Esophagus squamous epithelium (tissue), 4 donors: ENCODE results near the gene ST7.

Experiments
- POLR2A ChIP-seq, 4 donors: fragments of 450-650 bp; IDR thresholded peaks; one replicate each; pipeline ENCODE4 v1.6.1; 2017; ENCODE audit warnings: antibody characterized with exemption in 4 of 4, mild to moderate bottlenecking in 4 of 4, moderate library complexity in 3 of 4
- TF ChIP-seq, protein P1 (sequence below), 6 experiments: fragments of 450-650 bp in 4 of 6; fragments of 200-600 bp in 2 of 6; sonication (generic) in 2 of 6; IDR thresholded peaks; one replicate each; pipeline ENCODE4 v1.5.1; 2016 to 2019; ENCODE audit warnings: antibody characterized with exemption in 6 of 6, mild to moderate bottlenecking in 4 of 6, moderate library complexity in 4 of 6

DNA sequence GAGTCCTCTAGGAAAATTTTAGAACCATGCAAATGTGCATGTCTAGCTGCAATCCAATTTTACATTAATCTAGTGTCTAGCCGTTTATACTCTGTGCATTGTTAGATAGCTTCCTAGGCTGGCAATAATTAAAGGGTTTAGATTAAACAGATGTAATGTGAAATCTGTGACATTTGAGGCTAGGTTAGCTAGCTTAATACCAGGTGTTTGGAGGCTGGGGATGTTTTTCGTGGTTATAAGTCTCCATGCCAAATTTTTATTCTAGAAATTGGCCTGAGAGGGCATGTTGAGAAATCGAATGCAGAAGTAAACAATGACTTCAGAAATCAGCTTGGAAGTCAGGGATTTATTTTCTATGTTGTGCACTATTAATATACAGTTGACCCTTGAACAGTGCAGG, 94.2 kb downstream of the ST7 start:
- TF ChIP-seq POLR2A (IDR thresholded peaks at IDR 0.05): no peak
- TF ChIP-seq, protein P1, sequence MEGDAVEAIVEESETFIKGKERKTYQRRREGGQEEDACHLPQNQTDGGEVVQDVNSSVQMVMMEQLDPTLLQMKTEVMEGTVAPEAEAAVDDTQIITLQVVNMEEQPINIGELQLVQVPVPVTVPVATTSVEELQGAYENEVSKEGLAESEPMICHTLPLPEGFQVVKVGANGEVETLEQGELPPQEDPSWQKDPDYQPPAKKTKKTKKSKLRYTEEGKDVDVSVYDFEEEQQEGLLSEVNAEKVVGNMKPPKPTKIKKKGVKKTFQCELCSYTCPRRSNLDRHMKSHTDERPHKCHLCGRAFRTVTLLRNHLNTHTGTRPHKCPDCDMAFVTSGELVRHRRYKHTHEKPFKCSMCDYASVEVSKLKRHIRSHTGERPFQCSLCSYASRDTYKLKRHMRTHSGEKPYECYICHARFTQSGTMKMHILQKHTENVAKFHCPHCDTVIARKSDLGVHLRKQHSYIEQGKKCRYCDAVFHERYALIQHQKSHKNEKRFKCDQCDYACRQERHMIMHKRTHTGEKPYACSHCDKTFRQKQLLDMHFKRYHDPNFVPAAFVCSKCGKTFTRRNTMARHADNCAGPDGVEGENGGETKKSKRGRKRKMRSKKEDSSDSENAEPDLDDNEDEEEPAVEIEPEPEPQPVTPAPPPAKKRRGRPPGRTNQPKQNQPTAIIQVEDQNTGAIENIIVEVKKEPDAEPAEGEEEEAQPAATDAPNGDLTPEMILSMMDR (IDR thresholded peaks at IDR 0.05): no peak
